ENCODE data around the gene NID1. TPM values are rescaled to one million over a fixed set of nuclear protein-coding genes. Genes with fewer than 3 reads are reported as not detected.

Gene NID1
- total RNA-seq, 4 donors from 2014 or later = 131 to 458 (median 203) TPM

- no peak for DNase-seq (ENCODE audit: low spot score)
- peak; percentile 28 for ATAC-seq (ENCODE audit: low FRiP score)
- TF ChIP-seq CTCF (IDR thresholded peaks at IDR 0.05) = no peak
Observed at GRCh38 chr1:236110137-236110536, 45.2 kb upstream of the NID1 start.

GRCh38 chr1:236108027-236108648, 43.2 kb upstream of the NID1 start:
- no peak for TF ChIP-seq CTCF (IDR thresholded peaks at IDR 0.05)
- ATAC-seq (ENCODE audit: low FRiP score) = no peak
- DNase-seq (ENCODE audit: low spot score) = no peak

- DNase-seq (ENCODE audit: low spot score) (no peak), ATAC-seq (ENCODE audit: low FRiP score) (no peak)
- TF ChIP-seq CTCF (IDR thresholded peaks at IDR 0.05) = no peak
Observed at GRCh38 chr1:236107121-236107907, 42.4 kb upstream of the NID1 start.

- TF ChIP-seq CTCF (IDR thresholded peaks at IDR 0.05) = no peak
- DNase-seq (ENCODE audit: low spot score) = no peak
- ATAC-seq (ENCODE audit: low FRiP score) = no peak
Observed at GRCh38 chr1:236103646-236104218, 38.8 kb upstream of the NID1 start.

- DNase-seq (ENCODE audit: low spot score) (no peak), ATAC-seq (ENCODE audit: low FRiP score) (no peak)
- no peak for TF ChIP-seq CTCF (IDR thresholded peaks at IDR 0.05)
Observed at GRCh38 chr1:236103059-236103458, 38.2 kb upstream of the NID1 start.

GRCh38 chr1:236102611-236103010, 37.7 kb upstream of the NID1 start:
- no peak for ATAC-seq (ENCODE audit: low FRiP score)
- DNase-seq (ENCODE audit: low spot score) = no peak
- TF ChIP-seq CTCF (IDR thresholded peaks at IDR 0.05) = no peak
